K562 (cell line): ENCODE results near the gene BRWD1. TPM values are rescaled to one million over a fixed set of nuclear protein-coding genes. Genes with fewer than 3 reads are reported as not detected.

ENCODE experiments used
- ATF6 ChIP-seq: sonication (generic); formaldehyde crosslinking; IDR thresholded peaks from 2 replicates; pipeline ENCODE4 v1.4.0; 2020; ENCODE audit warnings: mild to moderate bottlenecking, missing genetic modification reagents
- ATF7 ChIP-seq: fragments of 450-650 bp; IDR thresholded peaks from 2 replicates; pipeline ENCODE4 v1.7.1; 2014; ENCODE audit warnings: mild to moderate bottlenecking, moderate library complexity
- BACH1 ChIP-seq: fragments of 200-800 bp; sonication (Bioruptor generic); IDR thresholded peaks from 2 replicates; pipeline ENCODE4 v1.6.1; 2016; ENCODE audit warnings: missing genetic modification characterization, missing compliant biosample characterization
- BCL6 ChIP-seq: fragments of 250-450 bp; sonication (Bioruptor Pico); IDR thresholded peaks from 2 replicates; pipeline ENCODE4 v1.4.0; 2020
- CREB1 ChIP-seq, 2 experiments: sonication (generic) in 1 of 2; formaldehyde crosslinking in 1 of 2; IDR thresholded peaks; 2 replicates each; pipeline versions ENCODE4 v1.6.1 to v1.8.0; 2012 to 2022; ENCODE audit warnings: inconsistent platforms in 1 of 2, mild to moderate bottlenecking in 1 of 2, missing genetic modification reagents in 1 of 2, moderate library complexity in 1 of 2
- FOSL1 ChIP-seq: fragments of 200-800 bp; sonication (Bioruptor generic); conservative IDR thresholded peaks from 2 replicates; pipeline ENCODE4 v1.6.1; 2016; ENCODE audit warnings: missing genetic modification characterization, missing compliant biosample characterization
- FOXA1 ChIP-seq: fragments of 450-650 bp; IDR thresholded peaks from 2 replicates; pipeline ENCODE4 v1.6.1; 2016; ENCODE audit warnings: mild to moderate bottlenecking, borderline replicate concordance
- HBP1 ChIP-seq: fragments of 450-650 bp; formaldehyde crosslinking; IDR thresholded peaks from 2 replicates; pipeline ENCODE4 v1.4.0; 2022; ENCODE audit warnings: missing genetic modification characterization
- IRF9 ChIP-seq: fragments of 450-650 bp; IDR thresholded peaks from 2 replicates; pipeline ENCODE4 v1.6.1; 2016; ENCODE audit warnings: missing biosample characterization, missing genetic modification characterization
- KDM1A ChIP-seq, 2 experiments: fragments of 450-650 bp; IDR thresholded peaks; 2 replicates each; pipeline ENCODE4 v1.6.1; 2016; ENCODE audit warnings: mild to moderate bottlenecking in 2 of 2
- NELFE ChIP-seq: IDR thresholded peaks from 2 replicates; pipeline ENCODE4 v1.6.1; 2011; ENCODE audit warnings: mild to moderate bottlenecking; ENCODE audit not compliant: insufficient read depth, insufficient read length
- NR2C1 ChIP-seq, 2 experiments: fragments of 450-650 bp; IDR thresholded peaks; 2 replicates each; pipeline ENCODE4 v1.6.1; 2017; ENCODE audit warnings: mild to moderate bottlenecking in 2 of 2, antibody characterized with exemption in 1 of 2, inconsistent platforms in 1 of 2, missing compliant biosample characterization in 1 of 2, missing genetic modification characterization in 1 of 2
- RBM17 ChIP-seq: fragments of 200-400 bp; formaldehyde crosslinking; IDR thresholded peaks from 2 replicates; pipeline ENCODE4 v1.6.1; 2017; ENCODE audit warnings: low read depth, mild to moderate bottlenecking, low read length, borderline replicate concordance
- RBM25 ChIP-seq: fragments of 200-400 bp; formaldehyde crosslinking; IDR thresholded peaks from 2 replicates; pipeline ENCODE4 v1.6.1; 2018; ENCODE audit warnings: low read length, low read depth, moderate library complexity; ENCODE audit not compliant: severe bottlenecking
- SOX6 ChIP-seq: fragments of 450-650 bp; IDR thresholded peaks from 2 replicates; pipeline ENCODE4 v1.6.1; 2014; ENCODE audit warnings: mild to moderate bottlenecking
- TEAD4 ChIP-seq, 2 experiments: sonication (generic) in 1 of 2; formaldehyde crosslinking in 1 of 2; IDR thresholded peaks; 2 replicates each; pipeline versions ENCODE4 v1.6.1 to v1.8.0; 2012 to 2022; ENCODE audit warnings: borderline replicate concordance in 1 of 2, inconsistent platforms in 1 of 2, low read length in 1 of 2, mild to moderate bottlenecking in 1 of 2, missing genetic modification reagents in 1 of 2
- ZBTB33 ChIP-seq: sonication (generic); formaldehyde crosslinking; IDR thresholded peaks from 2 replicates; pipeline ENCODE4 v1.8.1; 2023; ENCODE audit warnings: mild to moderate bottlenecking, missing genetic modification reagents
- ZFX ChIP-seq: sonication (generic); formaldehyde crosslinking; IDR thresholded peaks from 2 replicates; pipeline ENCODE4 v1.8.0; 2022; ENCODE audit warnings: mild to moderate bottlenecking, missing genetic modification reagents, moderate library complexity
- ZNF766 ChIP-seq: fragments of 200-800 bp; sonication (Bioruptor generic); conservative IDR thresholded peaks from 2 replicates; pipeline ENCODE4 v1.6.1; 2016; ENCODE audit warnings: missing genetic modification characterization, missing compliant biosample characterization
- polyA plus RNA-seq, 8 experiments: library from polyadenylated mRNA; depleted of rRNA in 4 of 8; stranded (reverse) in 5 of 8; unstranded in 3 of 8; fragments of >200 nt; fragmentation: Nextera tagmentation in 2 of 8; fragmentation: Illumina TruSeq in 1 of 8; extraction: Ambion mirVana in 2 of 8; extraction: Trizol in 1 of 8; gene quantifications; 2 replicates each; pipeline versions ENCODE4 v1.2.1 to v1.2.3, GENCODE V29; 2011 to 2014; ENCODE audit warnings: inconsistent platforms in 1 of 8, missing spikeins in 1 of 8
- total RNA-seq, 7 experiments: library from RNA; depleted of rRNA in 6 of 7; stranded (reverse); fragments of >200 nt in 6 of 7; fragmentation: Illumina TruSeq in 2 of 7; extraction: Trizol in 2 of 7; gene quantifications; 2 replicates each; pipeline versions ENCODE4 v1.2.1 to v1.2.3, GENCODE V29; 2011 to 2021; ENCODE audit warnings: low replicate concordance in 1 of 7

The BRWD1 gene
- total and polyA plus RNA-seq, 9 of the 15 experiments (the other 6 are each of a cell fraction or from before 2014, with no cell fraction given): 10.1 to 60.2 (median 34.1) TPM

- TF ChIP-seq ZBTB33 (CRISPR knock-in tag) (0 out of 2 replicates have a peak, but pooled peaks have one; percentile 42), FOXA1 (no peak), ZNF766 (CRISPR knock-in tag) (peak; percentile 74; the same call in 1 of the 2 replicates), SOX6 (peak; percentile 85; the same call in 1 of the 2 replicates), TEAD4 (IDR thresholded peaks at IDR 0.05; ENCODE audit: low read length) (peak; percentile 72; the same call in 1 of the 2 replicates), TEAD4 (CRISPR knock-in tag; IDR thresholded peaks at IDR 0.05; ENCODE audit: borderline replicate concordance) (no peak), FOSL1 (tag) (peak; percentile 72), IRF9 (tag) (peak; percentile 29; the same call in 1 of the 2 replicates), CREB1 (IDR thresholded peaks at IDR 0.05) (no peak), CREB1 (CRISPR knock-in tag; IDR thresholded peaks at IDR 0.05) (peak; percentile 39; the same call in 1 of the 2 replicates), ATF7 (peak; percentile 86), BCL6 (CRISPR knock-in tag) (peak; percentile 7), KDM1A (IDR thresholded peaks at IDR 0.05) (peak in 1 of 2 experiments; percentile 8; a peak in 1 of 4 replicates), BACH1 (tag) (peak; percentile 75; the same call in 1 of the 2 replicates), NELFE (no peak), NR2C1 (IDR thresholded peaks at IDR 0.05) (no peak), NR2C1 (tag; IDR thresholded peaks at IDR 0.05) (peak; percentile 33; the same call in 1 of the 2 replicates), HBP1 (CRISPR knock-in tag) (peak; percentile 92), ATF6 (CRISPR knock-in tag) (no peak), RBM25 (peak; percentile 3), ZFX (0 out of 2 replicates have a peak, but pooled peaks have one; percentile 41), RBM17 (no peak)
Observed at GRCh38 chr21:39317134-39318090, 4.0 kb upstream of the BRWD1 start (continued).
